T1000 (cell line): Measurements from ENCODE around the gene FSHR.

Source experiments
- DNase-seq: peaks from one replicate; lab custom pipeline; 2025; ENCODE audit warnings: mixed read lengths; lab: John Stamatoyannopoulos, UW

FSHR gene

GRCh38 chr2:49154140-49154539, at the start of gene FSHR:
TSS of gene FSHR (minus strand) at chr2:49154515. CDS start at chr2:49154417, 98 bp downstream.
- no peak for DNase-seq

GRCh38 chr2:49199266-49199665, 45.0 kb upstream of the FSHR start:
- DNase-seq: no peak

GRCh38 chr2:49194701-49195100, 40.4 kb upstream of the FSHR start:
- no peak for DNase-seq

GRCh38 chr2:49192036-49192435, 37.7 kb upstream of the FSHR start:
- no peak for DNase-seq

GRCh38 chr2:49189512-49190225, 35.4 kb upstream of the FSHR start:
- no peak for DNase-seq

- DNase-seq: no peak
These were observed 31.8 kb upstream of the FSHR start for GRCh38 chr2:49186050-49186648.

GRCh38 chr2:49178656-49179055, 24.3 kb upstream of the FSHR start:
- DNase-seq: no peak

GRCh38 chr2:49177194-49177593, 22.9 kb upstream of the FSHR start:
- no peak for DNase-seq

GRCh38 chr2:49175831-49176230, 21.5 kb upstream of the FSHR start:
- DNase-seq: no peak

- DNase-seq: no peak
These were observed 20.4 kb upstream of the FSHR start for GRCh38 chr2:49174750-49175149.

- no peak for DNase-seq
These were observed 12.8 kb upstream of the FSHR start for GRCh38 chr2:49167131-49167530.

- no peak for DNase-seq
These were observed 11.3 kb upstream of the FSHR start for GRCh38 chr2:49165662-49166061.

- no peak for DNase-seq
These were observed 10.4 kb upstream of the FSHR start for GRCh38 chr2:49164729-49165128.

GRCh38 chr2:49162151-49162550, 7.8 kb upstream of the FSHR start:
- no peak for DNase-seq

- no peak for DNase-seq
These were observed 576 bp upstream of the FSHR start for GRCh38 chr2:49154891-49155290.

- no peak for DNase-seq
These were observed 1.1 kb downstream of the FSHR start for GRCh38 chr2:49153252-49153651.

- DNase-seq: no peak
These were observed 1.5 kb downstream of the FSHR start for GRCh38 chr2:49152824-49153223.

GRCh38 chr2:49146401-49146800, 7.9 kb downstream of the FSHR start:
- no peak for DNase-seq

- no peak for DNase-seq
These were observed 22.5 kb downstream of the FSHR start for GRCh38 chr2:49131801-49132200.

GRCh38 chr2:49129034-49129433, 25.3 kb downstream of the FSHR start:
- no peak for DNase-seq

GRCh38 chr2:49123600-49123999, 30.7 kb downstream of the FSHR start:
- DNase-seq: no peak

GRCh38 chr2:49122107-49122506, 32.2 kb downstream of the FSHR start:
- no peak for DNase-seq

GRCh38 chr2:49113046-49113445, 41.3 kb downstream of the FSHR start:
- DNase-seq: no peak

- DNase-seq: no peak
These were observed 42.9 kb downstream of the FSHR start for GRCh38 chr2:49111456-49111855.
